ENCODE results near the gene RAPGEF4.
"Not testable (repeated sequence)": the region's sequence is repeated elsewhere in the genome, so short reads cannot be mapped to it uniquely, and the experiment has no call there.

RAPGEF4 gene

GRCh38 chr2:173090276-173090877 lies 354.7 kb downstream of the RAPGEF4 start:
- Mint-ChIP-seq H3K9me3 (no peaks in the 10 kb centered on the region), H3K4me3 (no peak overlapping the region), H3K27me3 (no peaks in the 10 kb centered on the region), H3K27ac (no peak overlapping the region), H3K36me3 (ENCODE audit: insufficient read depth) (no peaks in the 10 kb centered on the region), H3K4me1 (ENCODE audit: low read depth in 2 of 2) (no peaks in the 10 kb centered on the region)
- ATAC-seq (replicated peaks), result no peak
- no peak for DNase-seq

- no peaks in the 10 kb centered on the region for H3K27me3 Mint-ChIP-seq
- H3K27ac Mint-ChIP-seq, result no peak overlapping the region
- H3K4me3 Mint-ChIP-seq, result no peak overlapping the region
- no peak for DNase-seq
- ATAC-seq (replicated peaks), result no peak
- H3K9me3 Mint-ChIP-seq, result no peaks in the 10 kb centered on the region
- no peaks in the 10 kb centered on the region for H3K4me1 Mint-ChIP-seq (ENCODE audit: low read depth in 2 of 2)
- H3K36me3 Mint-ChIP-seq (ENCODE audit: insufficient read depth), result no peaks in the 10 kb centered on the region
Measured at GRCh38 chr2:173090973-173091660, 355.5 kb downstream of the RAPGEF4 start.

- DNase-seq, result no peak
- Mint-ChIP-seq H3K36me3 (ENCODE audit: insufficient read depth) (no peaks in the 10 kb centered on the region), H3K27ac (no peak overlapping the region), H3K4me1 (ENCODE audit: low read depth in 2 of 2) (no peaks in the 10 kb centered on the region), H3K27me3 (no peaks in the 10 kb centered on the region), H3K4me3 (no peak overlapping the region), H3K9me3 (no peaks in the 10 kb centered on the region)
- no peak for ATAC-seq (replicated peaks)
Measured at GRCh38 chr2:173091910-173092309, 356.3 kb downstream of the RAPGEF4 start.

- Mint-ChIP-seq H3K9me3 (no peaks in the 10 kb centered on the region), H3K36me3 (ENCODE audit: insufficient read depth) (no peaks in the 10 kb centered on the region)
Measured at GRCh38 chr2:173092844-173093402, 357.3 kb downstream of the RAPGEF4 start.

GRCh38 chr2:173093617-173094016 lies 358.0 kb downstream of the RAPGEF4 start:
- not testable (repeated sequence) for H3K4me3 Mint-ChIP-seq; ATAC-seq (replicated peaks); H3K4me1 Mint-ChIP-seq (ENCODE audit: low read depth in 2 of 2)

More at GRCh38 chr2:173092844-173093402, 357.3 kb downstream of the RAPGEF4 start:
- Mint-ChIP-seq H3K27me3 (no peaks in the 10 kb centered on the region), H3K27ac (no peak overlapping the region), H3K4me1 (ENCODE audit: low read depth in 2 of 2) (no peaks in the 10 kb centered on the region), H3K4me3 (no peak overlapping the region)
- no peak for ATAC-seq (replicated peaks)
- no peak for DNase-seq

GRCh38 chr2:173094731-173095130 lies 359.1 kb downstream of the RAPGEF4 start:
- peaks cover 0 to 4% of the 10 kb centered on the region in 2 donors for H3K4me1 Mint-ChIP-seq (ENCODE audit: low read depth in 2 of 2)
- ATAC-seq (replicated peaks) (no peak), DNase-seq (no peak)
- no peaks in the 10 kb centered on the region for H3K27me3 Mint-ChIP-seq
- H3K9me3 Mint-ChIP-seq, result no peaks in the 10 kb centered on the region
- no peak overlapping the region for H3K27ac Mint-ChIP-seq
- no peaks in the 10 kb centered on the region for H3K36me3 Mint-ChIP-seq (ENCODE audit: insufficient read depth)
- H3K4me3 Mint-ChIP-seq, result no peak overlapping the region

More at GRCh38 chr2:173093617-173094016, 358.0 kb downstream of the RAPGEF4 start:
- H3K9me3 Mint-ChIP-seq; H3K27me3 Mint-ChIP-seq; H3K27ac Mint-ChIP-seq; DNase-seq; H3K36me3 Mint-ChIP-seq (ENCODE audit: insufficient read depth): not testable (repeated sequence)

GRCh38 chr2:173095356-173095755 lies 359.7 kb downstream of the RAPGEF4 start:
- no peaks in the 10 kb centered on the region for H3K27me3 Mint-ChIP-seq
- no peaks in the 10 kb centered on the region for H3K9me3 Mint-ChIP-seq
- H3K4me3 Mint-ChIP-seq, result no peak overlapping the region
- DNase-seq, result no peak
- peaks cover 0 to 4% of the 10 kb centered on the region in 2 donors for H3K4me1 Mint-ChIP-seq (ENCODE audit: low read depth in 2 of 2)
- no peaks in the 10 kb centered on the region for H3K36me3 Mint-ChIP-seq (ENCODE audit: insufficient read depth)
- ATAC-seq (replicated peaks), result no peak
- H3K27ac Mint-ChIP-seq, result no peak overlapping the region

- Mint-ChIP-seq H3K4me3 (no peak overlapping the region), H3K9me3 (no peaks in the 10 kb centered on the region), H3K4me1 (ENCODE audit: low read depth in 2 of 2) (peaks cover 0 to 19% of the 10 kb centered on the region in 2 donors), H3K27ac (peak overlapping the region in 1 of 2 donors; percentile 6), H3K27me3 (no peaks in the 10 kb centered on the region), H3K36me3 (ENCODE audit: insufficient read depth) (no peaks in the 10 kb centered on the region)
- no peak for ATAC-seq (replicated peaks)
- no peak for DNase-seq
Measured at GRCh38 chr2:173099271-173099670, 363.6 kb downstream of the RAPGEF4 start.

- peak overlapping the region in 1 of 2 donors; percentile 6 for H3K27ac Mint-ChIP-seq
- no peak overlapping the region for H3K4me3 Mint-ChIP-seq
- no peaks in the 10 kb centered on the region for H3K27me3 Mint-ChIP-seq
- DNase-seq (no peak), ATAC-seq (replicated peaks) (no peak)
- no peaks in the 10 kb centered on the region for H3K9me3 Mint-ChIP-seq
- H3K4me1 Mint-ChIP-seq (ENCODE audit: low read depth in 2 of 2), result peaks cover 0 to 19% of the 10 kb centered on the region in 2 donors
- H3K36me3 Mint-ChIP-seq (ENCODE audit: insufficient read depth), result peaks cover under 1% of the 10 kb centered on the region
Measured at GRCh38 chr2:173099804-173100203, 364.2 kb downstream of the RAPGEF4 start.

- Mint-ChIP-seq H3K27ac (peak overlapping the region in 1 of 2 donors; percentile 33), H3K4me1 (ENCODE audit: low read depth in 2 of 2) (peaks cover 0 to 19% of the 10 kb centered on the region in 2 donors)
Measured at GRCh38 chr2:173101687-173102086, 366.0 kb downstream of the RAPGEF4 start.

More at GRCh38 chr2:173101687-173102086, 366.0 kb downstream of the RAPGEF4 start:
- Mint-ChIP-seq H3K36me3 (ENCODE audit: insufficient read depth) (peaks cover 2% of the 10 kb centered on the region), H3K27me3 (no peaks in the 10 kb centered on the region), H3K4me3 (peak overlapping the region in 1 of 2 donors; percentile 14), H3K9me3 (no peaks in the 10 kb centered on the region)
- peak; percentile 29 for ATAC-seq (replicated peaks)
- DNase-seq, result no peak
